Keratinocyte (primary cell): ENCODE results near the gene MBD3L2. TPM values are rescaled to one million over a fixed set of nuclear protein-coding genes. Genes with fewer than 3 reads are reported as not detected.
"Not testable (repeated sequence)": the region's sequence is repeated elsewhere in the genome, so short reads cannot be mapped to it uniquely, and the experiment has no call there.

Experiments
- DNase-seq: peaks from one replicate; pipeline ENCODE4 v3.0.0-alpha.2; 2011; ENCODE audit warnings: low read depth, missing footprints, low spot score
- FAIRE-seq: peaks from 2 replicates; lab custom pipeline; 2011; peaks lifted over from hg19 to GRCh38; lab: Jason Lieb, UNC
- H2AFZ ChIP-seq: 2 replicates; pipeline ENCODE4 v1.6.0; 2012; ENCODE audit warnings: low read length, control low read depth, inconsistent platforms; ENCODE audit not compliant: control insufficient read depth
- H3K27ac ChIP-seq: 2 replicates; pipeline ENCODE4 v1.5.1; 2011; ENCODE audit warnings: low read length; ENCODE audit not compliant: control insufficient read depth, insufficient read depth
- H3K27me3 ChIP-seq: 3 replicates; pipeline ENCODE4 v1.6.0; 2011; ENCODE audit warnings: low read length; ENCODE audit not compliant: control insufficient read depth, insufficient read depth; ENCODE audit errors: extremely low read depth
- H3K36me3 ChIP-seq, 2 experiments: 2 replicates in 1 of 2; 3 replicates in 1 of 2; pipeline ENCODE4 v1.5.1; 2011; ENCODE audit warnings: low read length in 2 of 2, mild to moderate bottlenecking in 1 of 2; ENCODE audit not compliant: control insufficient read depth in 2 of 2, insufficient read depth in 2 of 2; ENCODE audit errors: extremely low read depth in 1 of 2
- H3K4me1 ChIP-seq: 3 replicates; pipeline ENCODE4 v1.5.1; 2011; ENCODE audit warnings: low read length; ENCODE audit not compliant: control insufficient read depth, insufficient read depth; ENCODE audit errors: extremely low read depth
- H3K4me2 ChIP-seq: 3 replicates; pipeline ENCODE4 v1.6.0; 2011; ENCODE audit warnings: low read depth, low read length; ENCODE audit not compliant: control insufficient read depth, insufficient read depth; ENCODE audit errors: extremely low read depth
- H3K4me3 ChIP-seq, 3 experiments: fragments of 200-600 bp in 1 of 3; sonication (generic) in 1 of 3; 2 replicates in 2 of 3; 3 replicates in 1 of 3; pipeline ENCODE4 v1.5.1; 2011 to 2016; ENCODE audit warnings: low read length in 3 of 3, mild to moderate bottlenecking in 3 of 3, control low read depth in 2 of 3, inconsistent platforms in 1 of 3, low read depth in 1 of 3, mixed read lengths in 1 of 3, mixed run types in 1 of 3, moderate library complexity in 1 of 3; ENCODE audit not compliant: control insufficient read depth in 2 of 3, insufficient read depth in 2 of 3; ENCODE audit errors: extremely low read depth in 1 of 3
- H3K79me2 ChIP-seq: 2 replicates; pipeline ENCODE4 v1.6.0; 2012; ENCODE audit warnings: low read length; ENCODE audit not compliant: control insufficient read depth, insufficient read depth
- H3K9ac ChIP-seq: 3 replicates; pipeline ENCODE4 v1.6.0; 2011; ENCODE audit warnings: low read length; ENCODE audit not compliant: control insufficient read depth, insufficient read depth; ENCODE audit errors: extremely low read depth
- H3K9me1 ChIP-seq: 3 replicates; pipeline ENCODE4 v1.6.0; 2011; ENCODE audit warnings: low read length; ENCODE audit not compliant: control insufficient read depth, insufficient read depth; ENCODE audit errors: extremely low read depth
- H3K9me3 ChIP-seq: 2 replicates; pipeline ENCODE4 v1.5.1; 2012; ENCODE audit warnings: low read depth, low read length; ENCODE audit not compliant: control insufficient read depth
- H4K20me1 ChIP-seq: 3 replicates; pipeline ENCODE4 v1.6.0; 2011; ENCODE audit warnings: low read length; ENCODE audit not compliant: control insufficient read depth, insufficient read depth; ENCODE audit errors: extremely low read depth
- CTCF ChIP-seq, 3 experiments: IDR thresholded peaks in 1 of 3; conservative IDR thresholded peaks in 1 of 3; optimal IDR thresholded peaks in 1 of 3; 2 replicates in 2 of 3; 3 replicates in 1 of 3; pipeline versions ENCODE3 to v1.5.1; 2011; ENCODE audit warnings: low read length in 3 of 3, mild to moderate bottlenecking in 3 of 3, moderate library complexity in 2 of 3, control low read depth in 1 of 3, inconsistent platforms in 1 of 3; ENCODE audit not compliant: insufficient read depth in 2 of 3; ENCODE audit errors: extremely low read depth in 1 of 3
- EZH2 ChIP-seq: IDR thresholded peaks from one replicate; pipeline ENCODE4 v1.6.1; 2012; ENCODE audit warnings: inconsistent platforms, mild to moderate bottlenecking, low read length, moderate library complexity
- dilution Hi-C: fragments of 300-500 bp; cut with MboI; formaldehyde crosslinking; loops from one replicate; pipeline ENCODE4 v1.7.0; 2020; ENCODE audit warnings: low sequenced_read_pairs; ENCODE audit not compliant: extremely low pct_ligation_motif_present
- polyA minus RNA-seq, 3 experiments: library from RNA; depleted of rRNA, polyadenylated mRNA; stranded (reverse); fragments of >200 nt; gene quantifications; 1 replicate in 1 of 3; 2 replicates in 1 of 3; 3 replicates in 1 of 3; pipeline ENCODE4 v1.2.3, GENCODE V29; 2011
- polyA plus RNA-seq, 5 experiments: library from polyadenylated mRNA; depleted of rRNA in 3 of 5; stranded (reverse) in 3 of 5; stranded (forward) in 1 of 5; unstranded in 1 of 5; fragments of >200 nt; gene quantifications; 1 replicate in 1 of 5; 2 replicates in 3 of 5; 3 replicates in 1 of 5; pipeline versions ENCODE4 v1.2.1 to v1.2.3, GENCODE V29; 2011 to 2012; ENCODE audit warnings: missing spikeins in 2 of 5, low read depth in 1 of 5, low replicate concordance in 1 of 5

Gene MBD3L2
- polyA plus RNA-seq (not detected in 3 replicates), polyA minus RNA-seq (not detected in 3 replicates)
- polyA plus RNA-seq (2011; ENCODE audit: low read depth), result not detected
- not detected in 2 replicates for polyA plus RNA-seq (2011; cell fraction: cytosol; rRNA removed)
- polyA plus RNA-seq (2011; cell fraction: nucleus; rRNA removed), result not detected in 2 replicates
- not detected in 2 replicates for polyA plus RNA-seq (2012; ENCODE audit: low replicate concordance)
- not detected for polyA minus RNA-seq (2011; cell fraction: cytosol; rRNA and poly(A)+ RNA removed)
- not detected in 2 replicates for polyA minus RNA-seq (2011; cell fraction: nucleus; rRNA and poly(A)+ RNA removed)

- H2AFZ ChIP-seq, H3K4me2 ChIP-seq, FAIRE-seq: not testable (repeated sequence)
These were observed at the start of gene MBD3L2 for GRCh38 chr19:7049021-7049420. Gene MBD3L2, plus strand, starts transcription at chr19:7049321. Its CDS starts 53 bp downstream, at chr19:7049374.

GRCh38 chr19:6999933-7000332 lies 49.2 kb upstream of the MBD3L2 start:
- TF ChIP-seq CTCF (optimal IDR thresholded peaks at IDR 0.05 in 1 of 3, IDR thresholded peaks at IDR 0.05 in 1 of 3, conservative IDR thresholded peaks at IDR 0.05 in 1 of 3; ENCODE audit: extremely low read depth in 1 of 3, insufficient read depth in 2 of 3, low read length in 3 of 3) (no peak), EZH2 (no peak)
- H3K4me2 ChIP-seq, result no peak overlapping the region
- H3K27ac ChIP-seq, result no peak overlapping the region
- no peak overlapping the region for H3K4me3 ChIP-seq
- no peak for DNase-seq
- no peaks in the 10 kb centered on the region for H3K79me2 ChIP-seq
- no peaks in the 10 kb centered on the region for H3K27me3 ChIP-seq
- dilution Hi-C loops, result no loop called here
- H3K9me3 ChIP-seq, result peaks cover 7% of the 10 kb centered on the region
- no peak overlapping the region for H2AFZ ChIP-seq
- no peaks in the 10 kb centered on the region for H3K36me3 ChIP-seq
- no peak for FAIRE-seq
- no peaks in the 10 kb centered on the region for H4K20me1 ChIP-seq
- H3K9me1 ChIP-seq, result no peaks in the 10 kb centered on the region
- no peak overlapping the region for H3K9ac ChIP-seq
- no peaks in the 10 kb centered on the region for H3K4me1 ChIP-seq

More at GRCh38 chr19:7049021-7049420, at the start of gene MBD3L2:
- DNase-seq, H3K27me3 ChIP-seq, H3K36me3 ChIP-seq, H3K27ac ChIP-seq, H3K4me3 ChIP-seq, H3K9me3 ChIP-seq, H3K9me1 ChIP-seq, H3K4me1 ChIP-seq, H3K9ac ChIP-seq, H4K20me1 ChIP-seq, H3K79me2 ChIP-seq, dilution Hi-C loops: not testable (repeated sequence)

GRCh38 chr19:7000333-7000732 lies 48.8 kb upstream of the MBD3L2 start:
- Histone ChIP-seq H4K20me1 (no peaks in the 10 kb centered on the region), H3K9me1 (no peaks in the 10 kb centered on the region), H3K4me3 (no peak overlapping the region), H3K36me3 (no peaks in the 10 kb centered on the region), H3K4me2 (no peak overlapping the region), H3K9ac (no peak overlapping the region), H3K27me3 (no peaks in the 10 kb centered on the region), H3K27ac (no peak overlapping the region), H3K79me2 (no peaks in the 10 kb centered on the region), H3K9me3 (peaks cover 3% of the 10 kb centered on the region), H3K4me1 (no peaks in the 10 kb centered on the region), H2AFZ (no peak overlapping the region)
- FAIRE-seq (no peak), DNase-seq (no peak)
- dilution Hi-C loops, result no loop called here
- no peak for TF ChIP-seq EZH2
- TF ChIP-seq CTCF (optimal IDR thresholded peaks at IDR 0.05 in 1 of 3, IDR thresholded peaks at IDR 0.05 in 1 of 3, conservative IDR thresholded peaks at IDR 0.05 in 1 of 3; ENCODE audit: extremely low read depth in 1 of 3, insufficient read depth in 2 of 3, low read length in 3 of 3), result no peak
